GM12891 (cell line): ENCODE results near the gene TIAM2.

Source experiments
- POLR2A ChIP-seq: IDR thresholded peaks from 2 replicates; pipeline ENCODE4 v1.6.1; 2011; ENCODE audit warnings: low read depth, low read length, control low read depth
- POLR2AphosphoS5 ChIP-seq: IDR thresholded peaks from 2 replicates; pipeline ENCODE4 v1.6.1; 2011; ENCODE audit warnings: low read depth, low read length, control low read depth
- SPI1 ChIP-seq: IDR thresholded peaks from 2 replicates; pipeline ENCODE4 v1.6.1; 2011; ENCODE audit warnings: low read depth, low read length, control low read depth

- TF ChIP-seq POLR2AphosphoS5 (no peak), POLR2A (no peak), SPI1 (no peak)
Measured at GRCh38 chr6:155047523-155047922, 52.4 kb downstream of the TIAM2 start.
